ENCODE results near the gene GPS1.

GPS1 gene

GRCh38 chr17:82092628-82092994 lies 40.9 kb downstream of the GPS1 start:
- FAIRE-seq = no peak

DNA sequence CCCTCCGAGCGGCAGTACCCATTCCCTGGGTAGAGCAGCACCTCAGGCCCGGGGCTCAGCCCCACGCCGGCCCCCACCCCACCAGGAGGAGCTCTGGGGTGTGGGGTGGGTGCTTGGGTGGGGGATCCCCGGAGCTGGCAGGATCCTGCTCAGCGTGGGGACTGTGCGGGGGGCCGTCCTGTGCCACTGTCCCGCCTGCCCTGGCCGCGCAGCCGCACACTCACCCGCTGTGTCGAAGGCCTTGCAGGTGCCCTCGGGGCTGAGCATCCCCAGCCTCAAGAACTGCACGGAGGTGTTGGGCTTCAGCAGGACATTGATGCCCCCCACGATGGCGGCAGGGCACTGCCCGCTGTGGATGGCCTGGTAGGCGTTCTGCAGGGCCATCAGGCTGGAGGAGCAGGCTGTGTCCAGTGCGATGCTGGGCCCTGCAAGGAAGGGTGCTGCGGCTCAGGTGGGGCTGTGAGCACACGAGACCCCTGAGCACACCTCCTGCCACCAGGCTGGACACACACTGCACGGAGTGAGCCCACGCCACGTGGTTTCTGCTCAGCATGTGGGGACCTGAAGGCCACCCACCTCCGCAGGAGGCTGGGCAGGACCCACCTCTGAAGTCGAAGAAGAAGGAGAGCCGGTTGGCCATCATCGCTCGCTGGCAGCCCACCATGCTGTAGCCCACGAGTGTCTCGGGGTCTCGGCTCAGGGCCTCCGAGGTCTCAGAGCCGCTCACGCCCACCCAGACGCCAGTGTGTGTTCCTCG lies 41.5 kb downstream of the GPS1 start:
- no peak for FAIRE-seq

GRCh38 chr17:82094931-82095776 lies 43.5 kb downstream of the GPS1 start:
- FAIRE-seq = no peak

- FAIRE-seq = no peak
Measured at GRCh38 chr17:82095777-82096708, 44.3 kb downstream of the GPS1 start.

DNA sequence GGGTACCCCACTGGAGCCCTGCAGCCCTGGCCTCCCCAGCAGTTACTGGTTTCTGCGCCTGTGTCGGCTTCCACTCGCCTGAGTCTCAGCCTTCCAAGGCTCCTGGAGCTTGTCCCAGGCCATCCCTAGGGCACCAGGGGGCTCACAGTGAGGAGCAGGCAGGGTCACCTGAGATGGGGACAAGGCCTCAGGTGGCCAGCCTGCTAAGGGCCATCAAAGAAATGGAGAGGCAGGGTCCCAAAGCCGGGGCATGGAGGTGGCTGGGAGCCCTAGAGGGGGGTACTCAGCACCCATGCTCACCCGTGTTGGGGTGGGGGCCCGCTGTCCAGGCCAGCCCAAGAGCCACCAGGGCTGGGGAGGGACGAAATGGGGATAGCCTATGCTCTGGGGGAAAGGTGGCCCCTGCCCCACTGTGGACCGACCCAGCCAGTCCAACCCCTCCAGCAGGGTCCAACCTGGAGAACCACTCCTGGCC lies 45.0 kb downstream of the GPS1 start:
- no peak for FAIRE-seq

- no peak for FAIRE-seq
Measured at GRCh38 chr17:82097184-82097918, 45.7 kb downstream of the GPS1 start.

- FAIRE-seq = no peak
Measured at GRCh38 chr17:82097919-82098168, 46.1 kb downstream of the GPS1 start.

DNA sequence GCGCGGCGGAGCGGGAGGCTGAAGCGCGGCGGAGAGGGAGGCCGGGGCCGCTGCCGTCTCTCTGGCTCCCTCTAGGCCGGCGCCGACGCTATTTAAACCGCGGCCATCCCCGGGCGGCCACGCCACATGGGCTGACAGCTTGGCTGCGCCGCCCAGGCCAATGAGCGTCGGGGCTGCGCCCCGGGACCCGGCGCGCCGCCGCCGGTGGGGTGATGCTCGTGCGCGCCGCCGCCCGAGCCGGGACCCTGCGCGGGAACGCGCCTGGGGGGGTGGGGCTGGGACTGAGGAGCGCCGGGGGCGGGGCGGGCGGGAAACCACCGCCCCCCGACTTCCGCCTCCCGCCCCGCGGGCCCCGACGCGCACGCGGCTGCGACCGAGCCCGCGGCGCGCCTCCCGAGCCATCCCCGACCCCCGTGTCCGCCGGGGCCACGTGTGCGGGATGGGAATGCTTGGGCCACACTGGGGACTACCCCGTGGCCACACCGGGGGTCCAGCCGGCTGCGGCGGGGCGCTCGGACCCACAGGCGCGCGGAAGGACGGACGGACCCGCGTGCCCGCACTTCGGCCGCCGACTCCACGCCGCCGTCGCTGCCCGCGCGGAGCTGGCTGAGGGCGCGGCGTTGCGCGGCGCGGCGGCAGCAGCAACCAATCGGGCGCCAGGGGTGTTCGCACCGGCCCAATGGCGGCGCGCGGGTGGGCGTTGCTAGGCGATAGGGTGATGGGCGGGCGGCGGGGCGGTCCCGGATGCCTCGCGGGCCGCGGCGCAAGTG lies 46.7 kb downstream of the GPS1 start, which contains the start of gene FASN:
TSS of gene FASN (minus strand) at position 68 of the 770 bp plus-strand sequence. CDS start 1,791 bp downstream, outside the sequence.
- no peak for FAIRE-seq

DNA sequence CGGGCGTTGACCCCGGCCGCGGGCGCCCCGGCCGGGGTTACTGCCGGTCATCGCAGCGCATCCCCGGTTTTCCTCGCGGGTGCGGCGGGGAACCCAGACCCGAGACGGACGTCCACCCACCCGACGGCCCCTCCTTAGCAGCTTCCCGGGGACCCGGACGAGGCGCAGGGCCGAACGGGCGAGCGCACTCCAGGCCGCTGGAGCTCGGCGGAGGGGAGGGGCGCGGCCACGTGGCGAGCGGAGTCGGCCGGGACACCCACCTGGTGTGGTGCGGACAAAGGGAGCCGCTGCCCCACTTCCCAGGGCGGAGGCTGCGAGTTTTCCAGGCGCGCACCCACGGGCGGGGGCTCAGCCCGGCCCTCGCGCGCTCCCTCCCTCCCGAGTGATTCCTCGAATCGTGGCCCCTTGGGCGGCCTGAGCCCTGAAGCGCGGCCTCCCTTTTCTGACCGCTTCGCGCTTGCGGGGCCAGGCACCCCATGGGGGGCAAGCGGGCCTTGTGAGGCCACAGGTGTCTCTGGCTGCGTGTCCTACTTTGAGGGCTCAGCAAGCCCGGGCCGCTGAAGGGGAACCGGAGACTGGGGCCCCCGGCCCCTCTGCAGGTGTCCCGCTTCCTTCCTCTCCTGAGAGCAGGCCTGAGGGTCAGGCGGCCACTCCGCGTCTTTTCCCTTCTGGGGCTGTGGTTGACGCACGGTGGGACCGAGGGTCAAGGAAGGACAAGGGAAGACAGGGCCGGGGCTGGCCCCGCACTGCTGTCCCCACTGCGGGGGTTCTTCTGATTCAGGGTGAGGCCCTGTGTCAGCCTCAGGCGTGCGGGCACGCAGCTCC lies 47.5 kb downstream of the GPS1 start:
- FAIRE-seq = no peak

- no peak for FAIRE-seq
Measured at GRCh38 chr17:82100502-82101298, 49.0 kb downstream of the GPS1 start.

DNA sequence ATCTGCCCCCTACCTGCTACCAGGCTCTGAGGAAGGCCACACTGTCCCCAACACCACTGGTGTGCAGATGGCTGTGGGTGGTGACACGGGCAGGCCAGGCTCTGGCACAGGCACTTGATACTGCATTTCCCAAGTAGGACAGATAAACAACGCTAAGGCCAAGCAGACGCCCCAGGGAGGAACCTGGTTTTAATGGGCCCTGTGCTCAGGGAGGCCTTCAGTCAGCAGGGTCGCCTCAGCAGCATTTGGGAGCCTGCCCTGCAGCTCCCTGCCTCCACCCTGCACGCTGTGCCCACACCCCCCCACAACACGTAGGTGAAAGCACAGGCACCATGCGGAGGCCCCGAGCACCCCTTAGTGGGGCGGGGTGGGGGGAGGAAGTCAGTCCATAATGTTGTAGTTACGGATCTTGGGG lies 49.6 kb downstream of the GPS1 start:
- FAIRE-seq = no peak

DNA sequence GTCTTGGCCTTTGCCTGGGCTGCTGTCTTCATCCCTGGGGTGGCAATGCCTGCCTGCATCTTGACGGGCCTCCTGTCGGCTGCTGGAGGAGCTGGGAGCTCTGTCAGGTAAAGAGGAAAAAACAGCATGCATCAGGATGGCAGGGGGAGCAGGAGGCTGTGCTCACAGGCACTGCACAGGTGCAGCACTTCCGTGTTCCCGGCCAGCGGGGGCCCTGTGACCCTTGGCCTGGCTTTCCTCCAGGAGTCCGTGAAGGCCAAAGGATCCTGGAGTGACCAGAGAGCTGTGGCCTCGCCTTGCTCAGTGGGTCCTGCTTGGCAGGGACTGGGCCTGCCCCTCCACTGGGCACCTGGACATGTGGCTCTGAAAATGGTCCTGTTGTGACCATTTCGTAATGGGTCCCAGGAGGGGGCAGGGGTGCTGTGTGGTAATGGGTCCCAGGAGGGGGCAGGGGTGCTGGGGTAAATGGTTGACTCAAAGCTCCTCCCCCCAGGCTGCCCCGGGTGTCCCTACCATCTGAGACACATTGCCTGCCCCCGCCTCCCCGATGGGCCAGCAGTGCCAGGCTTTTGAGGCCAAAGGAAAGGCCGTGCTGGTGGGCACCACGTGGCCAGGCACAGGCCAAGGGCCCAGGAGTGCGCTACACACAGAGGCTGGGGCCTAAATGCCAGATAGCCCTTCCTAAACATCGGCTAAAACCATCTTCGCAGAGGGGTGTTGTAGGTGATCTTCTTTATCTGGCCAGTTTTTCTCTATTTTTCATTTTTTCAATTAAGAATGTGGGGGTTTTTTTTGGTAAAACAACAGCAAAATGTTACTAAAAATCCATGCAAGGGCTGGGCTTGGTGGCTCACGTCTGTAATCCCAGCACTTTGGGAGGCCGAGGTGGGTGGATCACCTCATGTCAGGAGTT lies 50.3 kb downstream of the GPS1 start:
- FAIRE-seq = no peak

GRCh38 chr17:82103553-82104451 lies 52.1 kb downstream of the GPS1 start:
- no peak for FAIRE-seq

- FAIRE-seq = no peak
Measured at GRCh38 chr17:82104797-82105416, 53.2 kb downstream of the GPS1 start.

DNA sequence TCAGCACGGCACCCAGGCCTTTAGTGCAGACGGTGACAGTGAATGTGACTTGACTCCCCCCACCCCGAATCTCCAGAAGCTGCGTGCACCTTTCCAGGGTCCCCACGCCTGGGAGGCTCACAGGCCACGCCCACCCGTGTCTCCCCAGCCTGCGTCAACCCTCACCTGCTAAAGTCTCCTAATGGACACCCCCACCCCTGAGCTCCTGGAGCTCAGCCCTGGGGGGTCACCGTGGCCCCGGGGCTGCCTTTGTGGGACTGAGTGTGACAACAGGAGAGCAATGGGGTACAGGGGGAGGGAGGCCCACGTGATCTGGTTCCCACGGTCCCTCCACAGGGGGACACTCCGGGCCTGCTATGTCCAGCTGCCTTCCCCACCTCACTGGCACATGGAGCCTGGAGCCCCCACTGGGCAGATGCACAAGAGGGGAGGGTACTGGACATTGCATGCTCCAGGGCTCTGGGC lies 53.8 kb downstream of the GPS1 start:
- FAIRE-seq = no peak

DNA sequence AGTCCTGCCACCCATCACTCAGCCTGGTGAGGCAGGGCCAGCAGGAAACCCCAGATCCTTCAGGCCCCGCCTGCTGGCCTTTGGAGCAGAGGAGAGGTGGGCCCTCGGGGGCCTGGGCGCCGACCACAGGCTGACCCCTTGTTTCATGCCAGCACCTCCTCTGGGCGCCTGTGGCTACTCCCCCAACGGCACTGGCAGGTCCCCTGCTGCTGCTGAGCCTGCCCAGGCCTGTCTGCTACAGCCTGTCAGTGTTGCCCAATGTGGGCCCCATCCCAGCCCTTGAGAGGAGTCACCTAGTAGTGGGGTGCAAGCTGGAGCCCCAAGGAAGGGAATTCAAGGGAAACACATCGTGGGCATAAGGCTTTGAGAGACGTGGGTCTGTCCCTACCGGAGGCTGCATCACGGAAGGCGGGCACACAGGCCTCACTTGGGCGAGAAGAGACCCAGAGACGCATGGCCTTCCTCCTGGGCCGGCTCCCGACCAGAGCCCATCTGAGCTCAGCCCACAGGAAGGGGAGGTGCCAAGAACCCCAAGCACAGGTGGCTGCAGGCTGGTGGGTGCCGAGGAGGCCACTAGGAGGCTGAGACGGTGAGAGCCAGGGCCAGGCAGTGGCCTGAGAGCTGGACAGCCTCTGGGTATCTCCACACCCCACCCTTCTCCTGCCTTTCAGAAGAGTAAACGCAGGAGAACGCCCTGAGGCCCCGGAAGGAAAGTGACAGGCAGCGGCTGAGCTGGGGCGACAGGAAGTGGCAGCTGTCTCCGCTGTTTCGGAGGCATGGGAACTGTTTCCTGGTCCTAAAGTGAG lies 54.4 kb downstream of the GPS1 start:
- no peak for FAIRE-seq

Measured in endometrium (tissue), 2 donors.